GM21423 (cell line): ENCODE data around the gene SH2D1B.
"Not testable (repeated sequence)": the region's sequence is repeated elsewhere in the genome, so short reads cannot be mapped to it uniquely, and the experiment has no call there.

Source experiments
- ATAC-seq: cut with Tn5 transposase; IDR thresholded peaks from one replicate; pipeline ENCODE4 v1.9.1; 2021; ENCODE audit warnings: mild to moderate bottlenecking, moderate library complexity; ENCODE audit not compliant: unreplicated experiment

The SH2D1B gene

GRCh38 chr1:162412002-162412401 is at the start of gene SH2D1B:
TSS of gene SH2D1B (minus strand) at chr1:162412136. CDS start at chr1:162412016, 120 bp downstream.
- ATAC-seq: no peak

GRCh38 chr1:162458236-162458635 is 46.3 kb upstream of the SH2D1B start:
- no peak for ATAC-seq

- no peak for ATAC-seq
Measured at GRCh38 chr1:162456323-162456722, 44.4 kb upstream of the SH2D1B start.

- ATAC-seq: not testable (repeated sequence)
Measured at GRCh38 chr1:162454361-162454760, 42.4 kb upstream of the SH2D1B start.

GRCh38 chr1:162446946-162447345 is 35.0 kb upstream of the SH2D1B start:
- no peak for ATAC-seq

- ATAC-seq: no peak
Measured at GRCh38 chr1:162444903-162445302, 33.0 kb upstream of the SH2D1B start.

- ATAC-seq: not testable (repeated sequence)
Measured at GRCh38 chr1:162432977-162433713, 21.2 kb upstream of the SH2D1B start.

- no peak for ATAC-seq
Measured at GRCh38 chr1:162430583-162430982, 18.6 kb upstream of the SH2D1B start.

GRCh38 chr1:162422662-162423375 is 10.9 kb upstream of the SH2D1B start:
- ATAC-seq: no peak

- no peak for ATAC-seq
Measured at GRCh38 chr1:162421258-162422164, 9.6 kb upstream of the SH2D1B start.

GRCh38 chr1:162420120-162420519 is 8.2 kb upstream of the SH2D1B start:
- ATAC-seq: no peak

GRCh38 chr1:162419450-162419931 is 7.6 kb upstream of the SH2D1B start:
- ATAC-seq: not testable (repeated sequence)

- not testable (repeated sequence) for ATAC-seq
Measured at GRCh38 chr1:162418584-162418983, 6.6 kb upstream of the SH2D1B start.

GRCh38 chr1:162417650-162418049 is 5.7 kb upstream of the SH2D1B start:
- no peak for ATAC-seq

- no peak for ATAC-seq
Measured at GRCh38 chr1:162416909-162417308, 5.0 kb upstream of the SH2D1B start.

- no peak for ATAC-seq
Measured at GRCh38 chr1:162416215-162416614, 4.3 kb upstream of the SH2D1B start.

GRCh38 chr1:162407539-162407938 is 4.4 kb downstream of the SH2D1B start:
- ATAC-seq: no peak

GRCh38 chr1:162406811-162407210 is 5.1 kb downstream of the SH2D1B start:
- no peak for ATAC-seq

- ATAC-seq: no peak
Measured at GRCh38 chr1:162405800-162406199, 6.1 kb downstream of the SH2D1B start.

- no peak for ATAC-seq
Measured at GRCh38 chr1:162404550-162405160, 7.3 kb downstream of the SH2D1B start.
